Measurements from ENCODE around the gene KCP. TPM values are rescaled to one million over a fixed set of nuclear protein-coding genes. Genes with fewer than 3 reads are reported as not detected.

The KCP gene
- total and polyA plus RNA-seq, 2 experiments from 2014 or later: 0.76 to 1.1 TPM

GRCh38 chr7:128853799-128854198, 56.7 kb downstream of the KCP start (continued):
- TF ChIP-seq ZNF462 (CRISPR knock-in tag; IDR thresholded peaks at IDR 0.05): no peak
- TF ChIP-seq, protein P1, sequence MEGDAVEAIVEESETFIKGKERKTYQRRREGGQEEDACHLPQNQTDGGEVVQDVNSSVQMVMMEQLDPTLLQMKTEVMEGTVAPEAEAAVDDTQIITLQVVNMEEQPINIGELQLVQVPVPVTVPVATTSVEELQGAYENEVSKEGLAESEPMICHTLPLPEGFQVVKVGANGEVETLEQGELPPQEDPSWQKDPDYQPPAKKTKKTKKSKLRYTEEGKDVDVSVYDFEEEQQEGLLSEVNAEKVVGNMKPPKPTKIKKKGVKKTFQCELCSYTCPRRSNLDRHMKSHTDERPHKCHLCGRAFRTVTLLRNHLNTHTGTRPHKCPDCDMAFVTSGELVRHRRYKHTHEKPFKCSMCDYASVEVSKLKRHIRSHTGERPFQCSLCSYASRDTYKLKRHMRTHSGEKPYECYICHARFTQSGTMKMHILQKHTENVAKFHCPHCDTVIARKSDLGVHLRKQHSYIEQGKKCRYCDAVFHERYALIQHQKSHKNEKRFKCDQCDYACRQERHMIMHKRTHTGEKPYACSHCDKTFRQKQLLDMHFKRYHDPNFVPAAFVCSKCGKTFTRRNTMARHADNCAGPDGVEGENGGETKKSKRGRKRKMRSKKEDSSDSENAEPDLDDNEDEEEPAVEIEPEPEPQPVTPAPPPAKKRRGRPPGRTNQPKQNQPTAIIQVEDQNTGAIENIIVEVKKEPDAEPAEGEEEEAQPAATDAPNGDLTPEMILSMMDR (conservative IDR thresholded peaks at IDR 0.05; ENCODE audit: low read depth in 2 of 2): no peak

DNA sequence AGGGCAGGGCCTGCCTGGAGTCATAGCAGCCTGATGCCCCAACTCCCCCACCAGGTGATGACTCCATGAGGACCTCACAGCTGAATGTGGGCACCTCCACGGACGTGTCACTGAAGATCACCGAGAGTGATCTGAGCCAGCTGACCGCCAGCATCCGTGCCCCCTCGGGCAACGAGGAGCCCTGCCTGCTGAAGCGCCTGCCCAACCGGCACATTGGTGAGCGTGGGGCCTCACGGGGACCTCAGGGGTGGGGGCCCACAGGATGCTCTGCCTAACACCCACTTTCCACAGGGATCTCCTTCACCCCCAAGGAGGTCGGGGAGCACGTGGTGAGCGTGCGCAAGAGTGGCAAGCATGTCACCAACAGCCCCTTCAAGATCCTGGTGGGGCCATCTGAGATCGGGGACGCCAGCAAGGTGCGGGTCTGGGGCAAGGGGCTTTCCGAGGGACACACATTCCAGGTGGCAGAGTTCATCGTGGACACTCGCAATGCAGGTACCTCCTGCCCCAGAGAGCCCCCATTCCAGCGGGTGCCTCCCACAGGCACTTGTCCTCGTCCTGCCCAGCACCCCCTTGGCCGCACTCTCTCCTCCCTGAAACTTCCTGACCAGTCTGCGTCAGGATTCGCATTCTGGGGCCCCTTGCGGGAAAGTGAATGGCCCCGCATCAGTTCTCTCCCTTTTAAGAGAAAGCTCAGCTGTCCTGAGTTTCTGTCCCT, 57.8 kb downstream of the KCP start:
- Histone ChIP-seq H3F3A (replicated peaks; ENCODE audit: low read depth) (no peaks in the 10 kb centered on the region), H3K4me2 (no peak overlapping the region), H2AFZ (no peak overlapping the region), H3K36me3 (ENCODE audit: insufficient read depth) (no peaks in the 10 kb centered on the region), H3K79me2 (replicated peaks; ENCODE audit: insufficient read depth) (no peaks in the 10 kb centered on the region), H3K4me1 (ENCODE audit: insufficient read depth) (no peaks in the 10 kb centered on the region), H3K9me2 (ENCODE audit: insufficient read depth) (no peaks in the 10 kb centered on the region), H3K4me3 (no peak overlapping the region), H3K27ac (ENCODE audit: low read depth) (no peak overlapping the region), H4K20me1 (replicated peaks; ENCODE audit: insufficient read depth) (no peaks in the 10 kb centered on the region), H3K27me3 (ENCODE audit: insufficient read depth) (no peaks in the 10 kb centered on the region)
- H3K9me3 Mint-ChIP-seq: no peaks in the 10 kb centered on the region
- H3K4me1 Mint-ChIP-seq: no peaks in the 10 kb centered on the region; the same call in 2 of the 3 replicates
- no peak for ATAC-seq
- H3K4me3 Mint-ChIP-seq: no peak overlapping the region
- DNase-seq (ENCODE audit: low spot score): no peak
- no peaks in the 10 kb centered on the region for H3K36me3 Mint-ChIP-seq (ENCODE audit: low read depth)
- H3K27ac Mint-ChIP-seq: no peak overlapping the region
- peaks cover 9% of the 10 kb centered on the region for H3K27me3 Mint-ChIP-seq (ENCODE audit: insufficient read depth, low read depth, poor library complexity)
- TF ChIP-seq REST (IDR thresholded peaks at IDR 0.05; ENCODE audit: unreplicated experiment) (no peak), STAT1 (IDR thresholded peaks at IDR 0.05; ENCODE audit: unreplicated experiment) (no peak)
- TF ChIP-seq, protein P2, sequence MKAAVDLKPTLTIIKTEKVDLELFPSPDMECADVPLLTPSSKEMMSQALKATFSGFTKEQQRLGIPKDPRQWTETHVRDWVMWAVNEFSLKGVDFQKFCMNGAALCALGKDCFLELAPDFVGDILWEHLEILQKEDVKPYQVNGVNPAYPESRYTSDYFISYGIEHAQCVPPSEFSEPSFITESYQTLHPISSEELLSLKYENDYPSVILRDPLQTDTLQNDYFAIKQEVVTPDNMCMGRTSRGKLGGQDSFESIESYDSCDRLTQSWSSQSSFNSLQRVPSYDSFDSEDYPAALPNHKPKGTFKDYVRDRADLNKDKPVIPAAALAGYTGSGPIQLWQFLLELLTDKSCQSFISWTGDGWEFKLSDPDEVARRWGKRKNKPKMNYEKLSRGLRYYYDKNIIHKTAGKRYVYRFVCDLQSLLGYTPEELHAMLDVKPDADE (IDR thresholded peaks at IDR 0.05): no peak
- TF ChIP-seq, protein P1 (conservative IDR thresholded peaks at IDR 0.05; ENCODE audit: low read depth in 2 of 2): no peak
